Stimulated activated CD8-positive, alpha-beta memory T cell treated with anti-CD3 and anti-CD28 coated beads, Interleukin-7, amount 100 ng/mL, for 48 hours (primary cell): ENCODE results near the gene INSR.
"Not testable (repeated sequence)": the region's sequence is repeated elsewhere in the genome, so short reads cannot be mapped to it uniquely, and the experiment has no call there.

Experiments used
- DNase-seq, 2 donors: peaks; one replicate each; pipeline ENCODE4 v3.0.0-alpha.2; 2020; ENCODE audit warnings: low read depth in 1 of 2; ENCODE audit errors: extremely low read depth in 1 of 2

The INSR gene

DNA sequence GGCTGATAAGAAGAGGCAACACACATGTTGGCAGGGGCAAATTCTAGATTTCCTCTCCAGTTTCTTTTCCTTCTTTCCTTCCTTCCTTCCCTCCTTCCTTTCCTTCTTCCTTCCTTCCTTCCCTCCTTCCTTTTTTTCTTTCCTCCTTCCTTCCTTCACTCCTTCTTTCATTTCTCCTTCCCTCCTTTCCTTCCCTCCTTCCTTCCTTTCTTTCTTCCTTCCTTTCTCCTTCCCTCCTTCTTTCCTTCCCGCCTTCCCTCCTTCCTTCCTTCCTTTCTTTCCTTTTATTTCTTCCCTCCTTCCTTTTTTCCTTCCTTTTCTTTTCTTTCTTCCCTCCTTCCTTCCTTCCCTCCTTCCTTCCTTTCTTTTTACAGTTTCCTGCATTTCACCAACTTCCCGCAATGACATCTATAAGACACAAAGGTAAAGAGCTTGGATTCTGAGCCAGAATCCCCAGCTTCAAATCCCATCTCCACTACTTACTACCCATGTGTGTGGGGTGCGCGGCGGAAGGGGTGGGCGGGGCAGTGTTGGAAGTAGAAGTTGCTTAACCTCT lies 35.3 kb downstream of the INSR start:
- no peak for DNase-seq

DNA sequence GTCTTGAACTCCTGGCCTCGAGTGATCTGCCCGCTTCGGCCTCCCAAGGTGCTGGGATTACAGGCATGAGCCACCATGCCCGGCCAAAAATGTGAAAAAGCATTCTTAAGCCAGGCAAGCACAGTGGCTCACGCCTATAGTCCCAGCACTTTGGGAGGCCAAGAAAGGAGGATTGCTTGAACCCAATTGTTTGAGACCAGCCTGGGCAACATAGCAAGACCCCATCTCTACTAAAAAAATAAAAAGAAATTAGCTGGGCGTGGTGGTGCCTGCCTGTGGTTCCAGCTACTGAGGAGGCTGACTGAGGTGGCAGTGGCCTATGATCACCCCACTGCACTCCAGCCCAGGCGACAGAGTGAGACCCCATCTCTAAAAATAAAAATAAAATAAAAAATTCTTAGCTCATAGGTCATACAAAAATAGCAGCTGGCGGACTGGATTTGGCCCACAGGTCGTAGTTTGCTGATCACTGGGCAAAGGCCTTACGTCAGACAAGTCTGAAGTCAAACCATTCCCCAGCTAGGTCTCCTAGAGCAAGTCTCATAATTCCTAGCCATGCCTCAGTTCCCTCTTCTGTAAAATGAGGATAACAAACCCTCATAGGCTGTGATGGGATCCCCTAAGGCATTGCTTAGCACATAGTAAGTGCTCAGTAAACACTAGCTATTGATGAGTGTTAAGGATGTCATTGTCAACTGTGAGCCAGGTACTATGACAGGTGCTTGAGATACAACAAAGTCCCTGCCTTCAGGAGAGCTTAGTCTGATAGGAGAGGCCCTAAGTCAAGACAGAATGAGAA lies 36.0 kb downstream of the INSR start:
- no peak for DNase-seq

DNA sequence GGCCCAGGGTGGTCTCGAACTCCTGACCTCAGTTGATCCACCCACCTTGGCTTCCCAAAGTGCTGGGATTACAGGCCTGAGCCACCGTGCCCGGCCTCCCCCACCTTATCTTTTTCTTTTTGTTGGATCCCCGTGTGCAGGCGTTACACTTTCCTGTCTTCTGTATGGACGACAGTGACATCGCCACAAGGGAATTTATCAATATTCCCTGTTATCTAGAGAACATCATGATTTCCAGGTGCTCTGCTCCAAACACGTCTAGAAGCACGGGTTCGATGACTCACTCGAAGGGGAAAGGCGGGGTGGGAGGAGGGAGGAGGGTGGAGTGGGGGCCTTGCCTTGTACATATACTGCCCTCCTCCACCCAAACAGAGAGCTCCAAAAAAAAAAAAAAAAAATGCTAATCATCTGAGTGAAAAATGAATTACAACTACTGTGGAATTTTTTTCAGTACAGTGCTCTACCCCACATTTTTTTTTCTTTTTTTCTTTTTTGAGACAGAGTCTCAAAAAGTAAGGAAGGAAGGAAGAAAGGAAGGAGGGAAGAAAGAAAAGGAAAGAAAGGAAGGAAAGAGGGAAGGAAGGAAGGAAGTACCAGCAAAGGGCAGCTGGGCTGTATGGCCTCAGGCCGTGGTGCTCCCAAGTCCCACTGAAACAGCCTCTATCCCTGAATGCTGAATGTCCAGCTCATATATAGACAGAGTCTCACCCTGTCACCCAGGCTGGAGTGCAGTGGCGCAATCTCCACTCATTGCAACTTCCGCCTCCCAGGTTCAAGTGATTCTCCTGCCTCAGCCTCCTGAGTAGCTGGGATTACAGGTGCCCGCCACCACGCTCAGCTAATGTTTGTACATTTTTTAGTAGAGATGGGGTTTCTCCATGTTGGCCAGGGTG lies 36.8 kb downstream of the INSR start:
- DNase-seq: no peak

DNA sequence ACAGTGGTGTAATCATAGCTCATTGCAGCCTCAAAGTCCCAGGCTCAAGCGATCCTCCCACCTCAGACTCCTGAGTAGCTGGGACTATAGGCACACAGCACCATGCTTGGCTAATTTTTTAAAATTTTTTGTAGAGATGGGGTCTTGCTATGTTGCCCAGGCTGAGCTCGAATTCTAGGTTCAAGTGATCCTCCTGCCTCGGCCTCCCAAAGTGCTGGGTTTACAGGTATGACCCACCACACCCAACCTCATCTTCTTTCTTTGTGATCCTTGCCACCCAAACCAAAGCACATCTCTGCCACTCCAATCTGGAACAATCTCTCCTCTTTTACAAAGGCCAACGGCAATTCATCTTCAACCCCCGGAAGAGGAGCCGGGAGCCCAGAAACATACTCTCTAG lies 38.6 kb downstream of the INSR start:
- DNase-seq: no peak

DNA sequence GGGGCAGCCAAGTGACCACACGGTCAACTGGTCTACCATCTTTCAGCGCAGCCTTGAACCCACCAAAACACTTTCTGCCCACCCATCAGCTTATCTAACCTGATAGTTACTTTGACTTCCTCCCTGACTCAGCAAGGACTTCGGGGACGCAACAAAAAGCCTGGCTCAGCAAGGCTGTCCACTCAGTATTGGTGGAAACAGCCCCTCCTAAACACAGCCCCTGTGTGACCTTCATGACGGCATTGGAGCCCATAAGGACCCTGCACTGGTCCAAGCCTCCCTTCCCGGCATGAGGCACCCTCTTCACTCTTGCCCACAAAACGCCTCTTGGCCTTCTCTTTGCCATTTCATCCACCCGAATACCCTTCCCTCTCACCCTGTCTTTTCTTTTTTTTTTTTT lies 39.1 kb downstream of the INSR start:
- no peak for DNase-seq

DNA sequence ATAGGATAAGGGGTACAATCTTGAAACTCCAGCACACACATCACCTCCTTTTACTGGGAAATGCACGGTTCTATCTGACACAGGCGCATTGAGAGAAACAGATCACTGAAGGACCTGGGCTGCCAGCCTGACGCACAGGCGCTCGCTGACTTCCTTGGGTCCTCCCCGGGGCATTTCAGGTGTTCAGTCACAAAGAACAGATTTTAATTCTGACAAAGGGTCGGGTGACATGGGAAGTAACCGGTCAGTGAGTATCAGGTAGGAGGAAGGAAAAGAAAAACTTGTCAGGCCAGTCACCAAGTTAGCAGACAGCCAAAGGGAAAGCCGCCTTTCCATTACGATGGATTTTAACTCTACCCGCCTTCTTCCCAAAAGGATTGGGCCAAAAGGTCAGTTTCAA lies 39.6 kb downstream of the INSR start:
- DNase-seq: no peak

DNA sequence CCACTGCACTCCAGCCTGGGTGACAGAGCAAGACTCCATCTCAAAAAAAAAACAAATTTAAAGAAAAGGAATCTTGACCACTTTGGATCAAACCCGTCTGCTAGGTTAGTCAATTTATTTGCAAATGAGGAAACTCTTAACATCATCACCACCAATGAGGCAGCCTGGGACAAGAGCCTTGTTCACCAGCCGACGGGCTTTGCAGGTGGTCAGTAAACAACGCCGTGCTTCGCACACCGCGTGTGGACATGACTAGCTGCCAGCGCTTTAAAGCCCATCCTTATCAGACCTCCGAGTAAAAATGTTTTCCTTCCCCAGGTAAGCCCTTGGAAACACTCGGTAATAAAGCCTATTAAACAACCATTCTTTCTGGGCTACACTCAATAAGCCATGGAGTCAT lies 41.9 kb downstream of the INSR start:
- DNase-seq: no peak

DNA sequence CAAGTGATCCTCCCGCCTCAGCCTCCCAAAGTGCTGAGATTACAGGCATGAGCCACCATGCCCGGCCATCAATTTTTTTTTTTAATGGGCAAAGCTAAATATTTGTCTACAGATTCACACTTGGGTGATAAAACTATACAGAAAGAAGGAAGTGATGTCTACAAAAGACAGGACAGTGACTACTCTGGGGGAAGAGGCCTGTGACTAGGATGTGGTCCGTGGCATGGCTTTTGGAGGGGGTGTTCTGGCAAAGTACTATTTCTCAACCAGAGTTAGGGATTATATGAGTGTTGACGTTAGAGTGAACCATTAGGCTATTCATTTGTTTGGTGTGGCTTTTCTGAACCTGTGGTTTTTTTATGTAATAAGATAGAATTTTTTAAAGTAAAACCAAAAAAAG lies 42.7 kb downstream of the INSR start:
- no peak for DNase-seq

DNA sequence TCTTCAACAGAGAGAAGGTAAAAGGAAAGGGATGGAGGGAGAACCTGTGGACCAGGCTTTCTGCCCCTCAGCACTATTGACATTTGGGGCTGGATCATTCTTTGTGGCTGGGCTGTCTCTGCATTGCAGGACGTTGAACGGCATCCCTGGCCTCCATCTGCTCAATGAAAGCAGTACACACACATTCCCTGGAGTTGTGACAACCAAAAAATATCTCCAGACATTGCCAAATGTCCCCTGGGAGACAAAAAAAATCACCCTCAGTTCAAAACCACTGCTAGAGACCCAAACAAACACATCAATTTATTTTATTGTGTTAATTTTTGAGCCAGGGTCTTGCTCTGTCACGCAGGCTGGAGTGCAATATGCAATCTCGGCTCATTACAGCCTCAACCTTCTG lies 43.3 kb downstream of the INSR start:
- no peak for DNase-seq

DNA sequence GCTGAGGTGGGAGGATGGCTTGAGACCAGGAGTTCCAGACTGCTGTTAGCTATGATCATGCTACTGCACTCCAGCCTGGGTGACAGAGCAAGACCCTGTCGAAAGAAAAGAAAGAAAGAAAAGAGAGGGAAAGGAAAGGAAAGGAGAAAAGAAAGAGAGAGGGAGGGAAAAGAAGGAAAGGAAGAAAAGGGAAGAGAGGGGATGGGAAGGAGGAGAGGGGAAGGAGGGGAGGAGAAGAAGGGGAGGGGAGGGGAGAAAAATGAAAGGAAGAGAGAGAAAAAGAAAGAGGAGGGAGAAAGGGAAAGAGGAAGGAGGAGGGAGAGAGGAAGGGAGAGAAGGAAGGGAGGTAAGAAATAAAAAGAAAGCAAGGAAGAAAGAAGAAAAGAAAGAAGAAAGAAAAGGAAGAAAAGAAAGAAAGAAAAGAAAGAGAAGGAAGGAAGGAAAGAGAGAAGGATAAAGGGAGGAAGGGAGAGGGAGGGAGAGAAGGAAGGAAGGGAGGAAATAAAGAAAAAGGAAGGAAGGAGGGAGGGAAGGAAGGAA lies 44.1 kb downstream of the INSR start:
- DNase-seq: no peak

DNA sequence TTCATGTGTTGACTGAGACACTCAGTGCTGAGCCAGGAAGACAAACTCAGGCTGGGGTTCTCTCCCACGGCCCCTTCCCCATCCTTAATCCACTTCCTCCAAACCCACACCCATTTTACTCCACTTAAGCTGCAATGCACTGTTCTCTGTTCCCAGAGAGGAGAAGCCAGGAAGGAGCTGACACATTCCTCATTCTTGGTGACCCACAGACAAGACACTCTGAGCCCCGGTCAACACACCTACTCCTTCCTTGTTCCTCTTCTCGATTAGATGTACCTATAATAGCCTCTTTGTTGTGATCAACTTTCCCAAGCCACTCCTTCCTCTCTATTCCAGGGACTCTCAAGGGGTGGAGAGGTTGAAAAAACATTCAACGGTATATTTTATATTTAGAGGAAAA lies 47.1 kb downstream of the INSR start:
- no peak for DNase-seq

DNA sequence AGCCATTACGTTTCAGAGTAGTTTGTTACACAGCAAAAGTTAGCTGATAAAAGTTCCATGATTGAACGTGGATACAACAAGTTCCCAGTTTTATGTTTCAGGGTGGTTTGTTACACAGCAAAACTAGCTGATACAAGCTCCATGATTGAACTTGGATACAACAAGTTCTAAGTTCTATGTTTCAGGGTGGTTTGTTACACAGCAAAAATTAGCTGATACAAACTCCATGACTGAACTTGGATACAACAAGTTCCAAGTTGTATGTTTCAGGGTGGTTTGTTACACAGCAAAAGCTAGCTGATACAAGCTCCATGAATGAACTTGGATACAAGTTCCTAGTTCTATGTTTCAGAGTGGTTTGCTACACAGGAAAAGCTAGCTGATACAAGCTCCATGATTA lies 47.6 kb downstream of the INSR start:
- DNase-seq: no peak

DNA sequence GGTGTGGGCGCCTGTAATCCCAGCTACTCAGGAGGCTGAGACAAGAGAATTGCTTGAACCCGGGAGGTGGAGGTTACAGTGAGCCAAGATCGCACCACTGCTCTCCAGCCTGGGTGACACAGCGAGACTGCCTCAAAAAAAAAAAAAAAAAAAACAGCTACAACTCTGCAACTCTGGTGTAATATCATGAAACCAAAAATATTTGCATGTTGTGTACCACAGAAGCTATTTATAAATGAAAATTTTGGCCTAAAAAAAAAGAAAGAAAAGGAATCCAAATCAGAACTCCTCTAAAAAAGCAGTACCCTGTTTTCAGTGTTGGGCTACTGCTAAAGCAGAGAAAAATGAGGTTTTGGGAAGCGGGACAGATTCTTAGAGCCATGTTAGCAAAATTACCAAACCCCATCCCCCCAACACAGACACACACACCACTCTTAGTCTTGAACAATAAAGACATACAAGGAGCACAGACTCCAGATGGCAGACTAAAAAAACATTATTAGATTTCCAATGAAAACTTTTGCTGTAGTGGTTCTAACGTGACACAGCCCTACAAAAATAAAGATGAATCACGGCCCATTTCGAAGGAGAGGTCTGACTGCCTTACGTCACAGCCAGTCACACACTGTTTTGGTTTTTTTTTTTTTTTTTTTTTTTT lies 51.5 kb downstream of the INSR start:
- DNase-seq: no peak

DNA sequence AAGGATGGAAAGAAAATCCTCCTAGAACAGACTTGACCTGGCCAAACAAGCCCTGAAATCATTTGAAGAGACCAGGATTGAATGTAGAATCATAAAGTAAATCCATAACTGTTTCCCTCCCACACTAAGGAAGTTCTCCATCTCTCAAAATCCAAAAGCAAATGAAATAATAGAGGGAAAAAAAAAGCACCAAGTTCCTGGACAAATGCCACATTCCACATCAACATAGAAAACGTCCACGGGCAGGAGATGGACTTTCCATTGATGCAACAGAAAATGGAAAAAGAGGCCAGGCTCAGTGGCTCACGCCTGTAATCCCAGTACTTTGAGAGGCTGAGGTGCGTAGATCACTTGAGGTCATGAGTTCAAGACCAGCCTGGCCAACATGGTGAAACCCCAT lies 56.2 kb downstream of the INSR start:
- no peak for DNase-seq

DNA sequence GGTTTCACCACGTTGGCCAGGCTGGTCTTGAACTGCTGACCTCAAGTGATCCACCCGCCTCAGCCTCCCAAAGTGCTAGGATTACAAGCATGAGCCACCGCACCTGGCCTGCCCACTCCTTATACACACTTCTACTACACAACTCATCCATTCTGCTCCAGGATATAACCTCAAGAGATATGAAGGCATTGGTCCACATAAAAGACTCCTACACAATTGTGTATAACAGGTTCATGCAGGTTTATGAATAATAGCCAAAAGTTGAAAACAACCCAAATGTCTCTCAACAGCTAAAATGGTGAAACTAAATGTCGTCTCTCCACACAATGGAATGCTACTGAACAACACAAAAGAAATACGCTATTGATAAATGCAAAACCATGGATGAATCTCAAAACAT lies 58.1 kb downstream of the INSR start:
- no peak for DNase-seq

DNA sequence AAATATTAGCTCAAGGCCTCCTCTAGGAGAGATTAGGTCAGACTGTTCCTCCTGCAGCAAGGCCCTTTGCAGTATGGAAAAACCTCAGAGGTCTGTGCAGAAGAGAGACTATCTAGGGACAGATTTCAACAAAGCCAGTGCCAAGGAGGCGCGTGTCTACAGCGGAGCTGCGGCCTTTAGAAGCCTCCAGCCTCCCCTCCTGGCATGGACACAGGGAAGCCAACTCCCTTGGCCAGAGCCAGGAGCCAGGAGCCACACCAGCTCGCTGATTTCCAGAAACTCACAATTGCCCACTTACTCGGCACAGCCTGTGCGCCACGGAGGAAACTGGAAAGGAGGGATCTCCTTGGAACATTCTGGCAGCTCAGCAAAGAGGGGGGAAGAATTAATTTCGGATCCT lies 63.4 kb downstream of the INSR start:
- DNase-seq: no peak

DNA sequence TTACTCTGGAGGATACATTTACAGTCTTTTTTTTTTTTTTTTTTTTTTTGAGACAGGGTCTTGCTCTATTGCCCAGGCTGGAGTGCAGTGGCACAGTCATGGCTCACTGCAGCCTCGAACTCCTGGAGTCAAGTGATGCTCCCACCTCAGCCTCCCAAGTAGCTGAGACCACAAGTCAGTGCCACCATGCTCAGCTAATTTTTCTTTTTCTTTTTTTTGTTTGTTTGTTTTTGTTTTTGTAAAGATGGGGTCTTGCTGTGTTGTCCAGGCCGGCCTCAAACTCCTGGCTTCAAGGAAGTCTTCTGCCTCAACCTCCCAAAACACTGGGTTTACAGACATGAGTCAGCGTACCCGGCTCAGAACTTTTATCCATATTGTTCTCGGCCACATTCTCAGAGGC lies 64.5 kb downstream of the INSR start:
- DNase-seq: no peak

DNA sequence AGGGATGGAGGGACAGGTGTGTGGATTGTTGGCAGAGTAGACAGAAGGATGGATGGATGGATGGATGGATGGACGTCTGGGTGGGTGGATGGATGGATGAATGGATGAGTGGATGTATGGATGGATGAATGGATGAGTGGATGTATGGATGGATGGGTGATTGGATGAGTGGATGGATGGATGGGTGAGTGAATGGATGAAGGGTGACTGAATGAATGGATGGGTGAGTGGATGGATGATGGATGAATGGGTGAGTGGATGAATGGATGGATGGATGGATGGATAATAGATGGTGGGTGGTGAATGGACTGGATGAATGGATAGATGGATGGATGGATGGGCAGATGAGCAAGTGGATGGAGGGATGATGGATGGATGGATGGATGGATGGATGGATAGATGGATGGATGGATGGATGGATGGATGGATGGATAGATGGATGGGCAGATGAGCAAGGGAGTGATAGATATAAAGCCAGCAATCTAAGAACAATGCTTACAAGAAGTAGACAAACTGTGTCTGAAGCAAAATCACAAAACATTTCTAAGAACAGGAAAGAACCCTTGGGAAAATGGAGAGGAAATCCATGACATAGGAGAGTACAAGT lies 65.2 kb downstream of the INSR start:
- no peak for DNase-seq

DNA sequence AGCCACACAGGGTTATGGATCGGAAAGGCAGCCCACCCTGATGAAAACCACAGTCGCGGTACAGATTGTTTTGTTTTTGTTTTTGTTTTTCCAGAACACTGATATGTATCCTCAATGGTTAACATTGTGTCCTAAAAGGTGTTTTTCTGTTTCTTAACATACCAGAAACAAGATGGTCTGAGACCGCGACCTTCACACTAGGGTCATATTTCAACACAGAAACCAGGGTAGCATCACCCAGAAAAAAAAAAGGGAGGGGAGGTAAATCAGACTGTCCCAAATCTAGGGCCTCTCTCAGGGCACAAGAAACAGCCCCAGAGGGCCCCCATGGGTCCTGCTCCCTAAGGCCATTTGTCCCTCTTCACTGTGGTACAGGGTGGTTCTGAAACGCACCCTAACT lies 66.5 kb downstream of the INSR start:
- DNase-seq: no peak

DNA sequence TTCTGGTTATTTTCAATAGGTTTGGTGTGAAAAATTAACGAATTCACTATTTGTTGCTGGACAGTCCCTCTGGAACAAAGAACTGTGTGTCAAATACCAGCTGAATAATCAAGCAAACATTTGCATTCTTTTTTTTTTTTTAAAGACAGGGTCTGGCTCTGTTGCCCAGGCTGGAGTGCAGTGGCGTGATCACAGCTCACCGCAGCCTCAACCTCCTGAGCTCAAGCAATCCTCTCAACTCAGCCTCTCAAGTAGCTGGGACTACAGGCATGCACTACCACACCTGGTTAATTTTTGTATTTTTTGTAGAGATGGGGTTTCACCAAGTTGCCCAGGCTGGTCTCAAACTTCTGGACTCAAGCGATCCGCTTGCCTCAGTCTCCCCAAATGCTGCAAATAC lies 67.1 kb downstream of the INSR start:
- DNase-seq: not testable (repeated sequence)

DNA sequence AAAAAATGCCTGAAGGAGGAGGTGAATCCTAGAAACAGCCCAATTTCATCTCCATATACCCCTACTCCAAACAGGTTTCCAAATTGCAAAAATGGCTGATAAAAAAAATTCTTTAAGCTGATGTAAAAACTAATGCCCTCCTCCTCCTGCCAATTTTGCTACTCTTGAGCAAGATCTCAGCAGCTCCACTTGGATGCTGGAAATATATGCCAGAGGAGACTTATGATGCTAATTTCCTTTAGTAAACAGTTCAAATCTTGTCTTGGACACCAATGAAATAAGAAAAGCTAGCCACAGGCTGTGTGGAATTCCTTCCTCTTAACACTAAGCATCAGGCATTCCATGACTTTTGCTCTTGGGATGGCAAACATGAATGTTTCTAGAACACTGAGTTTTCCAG lies 67.5 kb downstream of the INSR start:
- DNase-seq: no peak
